Fibroblast of lung (primary cell): ENCODE data around the gene FGGY. TPM values are rescaled to one million over a fixed set of nuclear protein-coding genes. Genes with fewer than 3 reads are reported as not detected.
"Not testable (repeated sequence)": the region's sequence is repeated elsewhere in the genome, so short reads cannot be mapped to it uniquely, and the experiment has no call there.

ENCODE experiments used
- DNase-seq, 2 donors: peaks; one replicate each; pipeline versions ENCODE4 v3.0.0 to v3.0.0-alpha.2; 2010; ENCODE audit warnings: low read depth in 2 of 2
- H2AFZ ChIP-seq: 2 replicates; pipeline ENCODE4 v1.5.1; 2012; ENCODE audit warnings: low read length, control low read depth, inconsistent platforms
- H3K27ac ChIP-seq: 2 replicates; pipeline ENCODE4 v1.5.1; 2011; ENCODE audit warnings: low read length, control low read depth; ENCODE audit not compliant: insufficient read depth
- H3K27me3 ChIP-seq: 2 replicates; pipeline ENCODE4 v1.5.1; 2011; ENCODE audit warnings: mild to moderate bottlenecking, low read length; ENCODE audit not compliant: control insufficient read depth, insufficient read depth
- H3K36me3 ChIP-seq: 2 replicates; pipeline ENCODE4 v1.5.1; 2011; ENCODE audit warnings: low read length; ENCODE audit not compliant: control insufficient read depth, insufficient read depth
- H3K4me1 ChIP-seq: 2 replicates; pipeline ENCODE4 v1.5.1; 2011; ENCODE audit warnings: low read length; ENCODE audit not compliant: control insufficient read depth, insufficient read depth; ENCODE audit errors: extremely low read depth
- H3K4me2 ChIP-seq: 2 replicates; pipeline ENCODE4 v1.5.1; 2011; ENCODE audit warnings: low read length, control low read depth; ENCODE audit not compliant: insufficient read depth; ENCODE audit errors: extremely low read depth
- H3K4me3 ChIP-seq, 4 experiments: fragments of 200-600 bp in 1 of 4; sonication (generic) in 1 of 4; replicated peaks in 1 of 4; 2 replicates each; pipeline ENCODE4 v1.5.1; 2011 to 2016; ENCODE audit warnings: low read length in 4 of 4, low read depth in 3 of 4, mild to moderate bottlenecking in 3 of 4, control low read depth in 2 of 4, inconsistent platforms in 1 of 4, mixed read lengths in 1 of 4; ENCODE audit not compliant: insufficient read depth in 1 of 4; ENCODE audit errors: control extremely low read depth in 1 of 4
- H3K79me2 ChIP-seq: 2 replicates; pipeline ENCODE4 v1.5.1; 2012; ENCODE audit warnings: mild to moderate bottlenecking, low read length, inconsistent platforms; ENCODE audit not compliant: control insufficient read depth, insufficient read depth
- H3K9ac ChIP-seq: 2 replicates; pipeline ENCODE4 v1.5.1; 2011; ENCODE audit warnings: mild to moderate bottlenecking, low read length, control low read depth; ENCODE audit not compliant: insufficient read depth
- H3K9me3 ChIP-seq: 2 replicates; pipeline ENCODE4 v1.5.1; 2012; ENCODE audit warnings: low read depth, low read length; ENCODE audit not compliant: control insufficient read depth, insufficient read depth
- H4K20me1 ChIP-seq: 2 replicates; pipeline ENCODE4 v1.5.1; 2011; ENCODE audit warnings: low read length; ENCODE audit not compliant: control insufficient read depth, insufficient read depth; ENCODE audit errors: extremely low read depth
- EZH2 ChIP-seq: IDR thresholded peaks from 2 replicates; pipeline ENCODE4 v1.5.1; 2012; ENCODE audit warnings: low read length, control low read depth, mild to moderate bottlenecking; ENCODE audit errors: missing control alignments
- polyA plus RNA-seq, 2 donors: library from polyadenylated mRNA; depleted of rRNA in 1 of 2; stranded (reverse) in 1 of 2; unstranded in 1 of 2; fragments of >200 nt; gene quantifications; 2 replicates each; pipeline ENCODE4 v1.2.1, GENCODE V29; 2011 to 2012; ENCODE audit warnings: missing spikeins in 1 of 2
- total RNA-seq: library from RNA; depleted of rRNA; stranded (reverse); fragments of >200 nt; gene quantifications from 2 replicates; pipeline ENCODE4 v1.2.1, GENCODE V29; 2014
- TF ChIP-seq, protein P1 (sequence below), 2 donors: IDR thresholded peaks in 1 of 2; conservative IDR thresholded peaks in 1 of 2; 1 replicate in 1 of 2; 2 replicates in 1 of 2; pipeline ENCODE4 v1.5.1; 2011 to 2012; ENCODE audit warnings: low read length in 2 of 2, control low read depth in 1 of 2, inconsistent platforms in 1 of 2, low read depth in 1 of 2, mild to moderate bottlenecking in 1 of 2

The FGGY gene
- total and polyA plus RNA-seq, 2 donors (not counting 1 experiment from before 2014, with no cell fraction given): 9.5 to 32.4 TPM

DNA sequence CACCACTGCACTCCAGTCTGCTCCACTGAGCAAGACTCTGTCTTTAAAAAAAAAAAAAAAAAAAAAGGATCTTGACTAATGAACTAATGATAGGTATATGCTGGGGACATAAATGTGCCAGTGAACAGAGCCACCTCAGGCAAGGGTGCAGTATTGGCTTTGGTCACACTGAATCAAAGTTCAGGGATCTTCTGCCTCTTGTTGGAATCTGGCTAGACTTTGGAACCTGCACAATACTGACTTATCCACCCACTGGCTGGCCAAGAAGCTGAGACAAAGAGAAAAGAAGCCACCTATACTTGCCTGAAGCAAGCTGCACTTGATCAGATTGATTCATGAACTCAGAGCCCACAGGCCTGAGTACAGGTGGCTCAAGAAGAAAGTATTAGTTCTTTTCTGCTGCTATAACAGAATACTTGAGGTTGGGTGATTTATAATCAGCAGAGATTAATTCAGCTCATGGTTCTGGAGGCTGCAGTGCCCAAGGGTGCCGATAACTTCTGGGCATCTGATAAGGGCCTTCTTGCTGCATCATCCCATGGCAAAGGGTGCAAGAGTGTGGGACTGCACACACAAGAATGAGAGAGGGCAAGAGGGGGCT lies 172.0 kb downstream of the FGGY start:
- Histone ChIP-seq H3K4me3 (no peak overlapping the region), H3K27ac (no peak overlapping the region), H3K4me2 (no peak overlapping the region), H4K20me1 (no peaks in the 10 kb centered on the region), H3K4me1 (no peaks in the 10 kb centered on the region), H2AFZ (no peak overlapping the region), H3K36me3 (no peaks in the 10 kb centered on the region), H3K9ac (no peak overlapping the region), H3K79me2 (no peaks in the 10 kb centered on the region), H3K9me3 (no peaks in the 10 kb centered on the region), H3K27me3 (no peaks in the 10 kb centered on the region)
- DNase-seq: no peak
- TF ChIP-seq EZH2: no peak
- TF ChIP-seq, protein P1, sequence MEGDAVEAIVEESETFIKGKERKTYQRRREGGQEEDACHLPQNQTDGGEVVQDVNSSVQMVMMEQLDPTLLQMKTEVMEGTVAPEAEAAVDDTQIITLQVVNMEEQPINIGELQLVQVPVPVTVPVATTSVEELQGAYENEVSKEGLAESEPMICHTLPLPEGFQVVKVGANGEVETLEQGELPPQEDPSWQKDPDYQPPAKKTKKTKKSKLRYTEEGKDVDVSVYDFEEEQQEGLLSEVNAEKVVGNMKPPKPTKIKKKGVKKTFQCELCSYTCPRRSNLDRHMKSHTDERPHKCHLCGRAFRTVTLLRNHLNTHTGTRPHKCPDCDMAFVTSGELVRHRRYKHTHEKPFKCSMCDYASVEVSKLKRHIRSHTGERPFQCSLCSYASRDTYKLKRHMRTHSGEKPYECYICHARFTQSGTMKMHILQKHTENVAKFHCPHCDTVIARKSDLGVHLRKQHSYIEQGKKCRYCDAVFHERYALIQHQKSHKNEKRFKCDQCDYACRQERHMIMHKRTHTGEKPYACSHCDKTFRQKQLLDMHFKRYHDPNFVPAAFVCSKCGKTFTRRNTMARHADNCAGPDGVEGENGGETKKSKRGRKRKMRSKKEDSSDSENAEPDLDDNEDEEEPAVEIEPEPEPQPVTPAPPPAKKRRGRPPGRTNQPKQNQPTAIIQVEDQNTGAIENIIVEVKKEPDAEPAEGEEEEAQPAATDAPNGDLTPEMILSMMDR (conservative IDR thresholded peaks at IDR 0.05 in 1 of 2, IDR thresholded peaks at IDR 0.05 in 1 of 2; ENCODE audit: low read depth in 1 of 2, low read length in 2 of 2): no peak

DNA sequence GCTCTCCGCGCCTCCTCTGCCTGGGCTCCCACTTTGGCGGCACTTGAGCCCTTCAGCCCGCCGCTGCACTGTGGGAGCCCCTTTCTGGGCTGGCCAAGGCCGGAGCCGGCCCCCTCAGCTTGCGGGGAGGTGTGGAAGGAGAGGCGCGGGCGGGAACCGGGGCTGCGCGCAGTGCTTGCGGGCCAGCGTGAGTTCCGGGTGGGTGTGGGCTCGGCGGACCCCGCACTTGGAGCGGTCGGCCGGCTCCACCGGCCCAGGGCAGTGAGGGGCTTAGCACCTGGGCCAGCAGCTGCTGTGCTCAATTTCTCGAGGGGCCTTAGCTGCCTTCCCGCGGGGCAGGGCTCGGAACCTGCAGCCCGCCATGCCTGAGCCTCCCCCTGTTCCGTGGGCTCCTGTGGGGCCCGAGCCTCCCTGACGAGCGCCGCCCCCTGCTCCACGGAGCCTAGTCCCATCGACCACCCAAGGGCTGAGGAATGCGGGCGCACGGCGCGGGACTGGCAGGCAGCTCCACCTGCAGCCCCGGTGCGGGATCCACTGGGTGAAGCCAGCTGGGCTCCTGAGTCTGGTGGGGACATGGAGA lies 175.2 kb downstream of the FGGY start:
- not testable (repeated sequence) for H3K9me3 ChIP-seq, H3K9ac ChIP-seq, H3K27me3 ChIP-seq

DNA sequence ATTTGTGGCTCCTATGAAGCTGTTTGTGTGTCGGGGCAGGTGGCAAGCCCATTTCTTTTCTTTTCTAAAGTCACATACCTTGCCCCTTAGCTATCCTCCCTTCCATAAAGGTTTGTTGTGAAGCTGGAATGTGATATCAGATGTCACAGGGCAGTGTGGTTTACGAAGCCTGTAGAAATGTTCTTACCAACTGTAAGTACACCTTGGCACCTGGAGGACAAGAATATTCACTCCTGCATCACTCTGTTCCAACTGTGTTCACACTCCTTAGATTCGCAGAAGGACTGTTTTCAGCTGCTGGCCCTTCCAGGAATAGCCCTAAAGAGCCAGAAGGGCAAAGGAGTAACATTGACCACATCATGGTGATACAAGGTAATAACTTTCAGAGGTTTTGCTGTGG lies 176.9 kb downstream of the FGGY start:
- H3K4me1 ChIP-seq: peaks cover 4% of the 10 kb centered on the region
- H3K27me3 ChIP-seq: no peaks in the 10 kb centered on the region
- H3K9ac ChIP-seq: no peak overlapping the region
- TF ChIP-seq, protein P1 (conservative IDR thresholded peaks at IDR 0.05 in 1 of 2, IDR thresholded peaks at IDR 0.05 in 1 of 2; ENCODE audit: low read depth in 1 of 2, low read length in 2 of 2): no peak
- no peak for TF ChIP-seq EZH2
- H3K9me3 ChIP-seq: no peaks in the 10 kb centered on the region
- H3K36me3 ChIP-seq: no peaks in the 10 kb centered on the region
- no peak overlapping the region for H3K27ac ChIP-seq
- H2AFZ ChIP-seq: no peak overlapping the region
- H4K20me1 ChIP-seq: no peaks in the 10 kb centered on the region
- H3K4me2 ChIP-seq: no peak overlapping the region
- H3K4me3 ChIP-seq: no peak overlapping the region
- no peak for DNase-seq
- H3K79me2 ChIP-seq: no peaks in the 10 kb centered on the region

More for the DNA sequence above, 175.2 kb downstream of the FGGY start:
- not testable (repeated sequence) for H4K20me1 ChIP-seq, H3K4me3 ChIP-seq, H3K4me2 ChIP-seq, H2AFZ ChIP-seq, H3K79me2 ChIP-seq, H3K4me1 ChIP-seq, H3K27ac ChIP-seq, DNase-seq, H3K36me3 ChIP-seq
